ENCODE results near the gene TOR1B. TPM values are rescaled to one million over a fixed set of nuclear protein-coding genes. Genes with fewer than 3 reads are reported as not detected.
A peak's percentile ranks its signal among the peaks of the same experiment; 100 is the strongest.

The TOR1B gene
- total RNA-seq, 4 donors from 2014 or later, result 17.5 to 55.4 (median 33.8) TPM

DNA sequence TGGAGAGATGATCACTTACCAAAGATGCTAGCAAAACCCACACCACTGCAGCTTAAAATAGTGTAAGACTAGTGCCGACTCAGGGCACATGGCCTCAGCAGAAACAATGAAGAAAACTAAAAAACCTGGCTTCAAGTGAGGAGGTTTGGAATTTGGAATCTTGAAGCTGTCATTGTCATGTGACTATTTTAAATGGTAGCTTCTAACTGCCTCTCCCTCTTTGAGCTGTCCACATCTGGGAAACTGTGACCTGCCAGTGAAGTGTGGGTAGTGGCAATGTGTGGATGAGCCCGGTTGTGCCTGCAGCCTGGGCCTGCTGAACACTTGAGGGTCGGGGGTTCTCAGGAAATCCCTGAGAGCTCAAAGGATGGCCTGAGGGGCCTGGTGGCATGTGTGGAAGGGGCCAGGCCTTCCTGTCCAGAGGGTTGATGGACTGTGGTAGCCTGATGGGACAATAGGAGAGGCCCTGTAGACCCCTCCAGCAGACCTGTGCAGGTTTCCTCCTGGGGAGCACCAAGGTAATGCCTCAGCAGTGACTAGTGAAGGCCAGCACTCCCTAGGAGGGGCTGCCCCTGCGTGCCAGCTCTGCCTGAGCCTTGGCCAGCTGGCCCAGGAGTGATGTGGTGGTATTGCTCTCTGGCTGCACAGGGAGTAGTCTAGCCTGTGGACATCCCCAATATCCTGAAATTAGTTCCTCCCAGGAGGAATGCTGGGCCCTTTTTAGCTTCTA, 45.9 kb downstream of the TOR1B start:
- Histone ChIP-seq H3K4me1 (peaks cover 0 to 62% (median 4%) of the 10 kb centered on the region in 3 donors), H3K36me3 (peaks cover 0 to 44% of the 10 kb centered on the region in 2 donors), H3K27me3 (no peaks in the 10 kb centered on the region), H3K9me3 (no peaks in the 10 kb centered on the region), H3K4me3 (no peak overlapping the region), H3K27ac (peak overlapping the region in 3 of 4 donors; percentile 31 to 80 (median 75))
- no peak for TF ChIP-seq EP300 (IDR thresholded peaks at IDR 0.05)
- no peak for TF ChIP-seq POLR2A (IDR thresholded peaks at IDR 0.05)
- no peak for TF ChIP-seq POLR2AphosphoS5 (IDR thresholded peaks at IDR 0.05)
- no peak for TF ChIP-seq CTCF (IDR thresholded peaks at IDR 0.05)
- ATAC-seq, result no peak
- 68 to 100% methylated on average over 1 to 2 of the region's 4 CpGs for WGBS, 2 donors (ENCODE audit: low coverage in 1 of 2)

DNA sequence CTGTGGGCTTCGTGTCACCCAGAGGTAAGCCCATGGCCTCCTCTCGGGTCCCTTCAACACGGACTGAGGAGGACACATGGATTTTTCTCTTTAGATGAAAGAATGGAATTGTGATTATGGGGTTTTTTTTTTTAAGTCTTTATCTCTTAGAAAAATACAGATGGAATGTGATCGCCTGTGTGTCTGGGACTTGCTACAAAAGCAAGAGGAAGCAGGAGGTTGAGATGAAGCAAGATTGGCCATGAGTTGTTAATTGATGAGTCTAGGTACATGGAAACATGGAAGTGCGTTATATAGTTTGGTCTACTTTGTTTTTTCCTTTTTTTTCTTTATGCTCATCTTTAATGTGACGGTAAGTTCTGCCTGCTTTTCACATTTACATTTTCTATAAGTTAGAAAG, 46.9 kb downstream of the TOR1B start:
- TF ChIP-seq CTCF (IDR thresholded peaks at IDR 0.05), result no peak
- no peak for TF ChIP-seq POLR2A (IDR thresholded peaks at IDR 0.05)
- TF ChIP-seq POLR2AphosphoS5 (IDR thresholded peaks at IDR 0.05), result no peak
- no peaks in the 10 kb centered on the region for H3K27me3 ChIP-seq
- no peak for ATAC-seq
- H3K9me3 ChIP-seq, result no peaks in the 10 kb centered on the region
- peaks cover 0 to 62% (median 4%) of the 10 kb centered on the region in 3 donors for H3K4me1 ChIP-seq
- H3K4me3 ChIP-seq, result no peak overlapping the region
- H3K27ac ChIP-seq, result peak overlapping the region in 3 of 4 donors; percentile 75 to 84 (median 80)
- WGBS, 2 donors (ENCODE audit: low coverage in 1 of 2), result 75 to 87% methylated on average over 6 of the region's 6 CpGs
- H3K36me3 ChIP-seq, result peaks cover 0 to 54% of the 10 kb centered on the region in 2 donors

GRCh38 chr9:129850821-129851550, 48.0 kb downstream of the TOR1B start:
- peak; percentile 51 for ATAC-seq

GRCh38 chr9:129851821-129852220, 48.8 kb downstream of the TOR1B start:
- H3K4me1 ChIP-seq, result peaks cover 0 to 60% (median 4%) of the 10 kb centered on the region in 3 donors
- H3K9me3 ChIP-seq, result no peaks in the 10 kb centered on the region
- H3K27ac ChIP-seq, result peak overlapping the region in 3 of 4 donors; percentile 64 to 80 (median 75)
- H3K27me3 ChIP-seq, result no peaks in the 10 kb centered on the region
- H3K36me3 ChIP-seq, result peaks cover 0 to 71% of the 10 kb centered on the region in 2 donors
- WGBS, 2 donors (ENCODE audit: low coverage in 1 of 2), result 58 to 60% methylated on average over 1 to 5 of the region's 5 CpGs
- no peak for TF ChIP-seq POLR2A (IDR thresholded peaks at IDR 0.05)
- no peak for TF ChIP-seq EP300 (IDR thresholded peaks at IDR 0.05)
- TF ChIP-seq POLR2AphosphoS5 (IDR thresholded peaks at IDR 0.05), result no peak
- TF ChIP-seq CTCF (IDR thresholded peaks at IDR 0.05), result no peak
- no peak overlapping the region for H3K4me3 ChIP-seq
- no peak for ATAC-seq

More at GRCh38 chr9:129850821-129851550, 48.0 kb downstream of the TOR1B start:
- no peaks in the 10 kb centered on the region for H3K9me3 ChIP-seq
- H3K36me3 ChIP-seq, result peaks cover 0 to 63% of the 10 kb centered on the region in 2 donors
- peak overlapping the region; percentile 68 to 84 (median 78) for H3K27ac ChIP-seq
- H3K4me3 ChIP-seq, result no peak overlapping the region
- no peaks in the 10 kb centered on the region for H3K27me3 ChIP-seq
- H3K4me1 ChIP-seq, result peaks cover 0 to 62% (median 4%) of the 10 kb centered on the region in 3 donors
- TF ChIP-seq POLR2AphosphoS5 (IDR thresholded peaks at IDR 0.05) (peak; percentile 67), POLR2A (IDR thresholded peaks at IDR 0.05) (no peak)
- whole genome bisulfite sequencing, 2 donors (ENCODE audit: low coverage in 1 of 2), result 22 to 56% methylated on average over 2 to 3 of the region's 6 CpGs

DNA sequence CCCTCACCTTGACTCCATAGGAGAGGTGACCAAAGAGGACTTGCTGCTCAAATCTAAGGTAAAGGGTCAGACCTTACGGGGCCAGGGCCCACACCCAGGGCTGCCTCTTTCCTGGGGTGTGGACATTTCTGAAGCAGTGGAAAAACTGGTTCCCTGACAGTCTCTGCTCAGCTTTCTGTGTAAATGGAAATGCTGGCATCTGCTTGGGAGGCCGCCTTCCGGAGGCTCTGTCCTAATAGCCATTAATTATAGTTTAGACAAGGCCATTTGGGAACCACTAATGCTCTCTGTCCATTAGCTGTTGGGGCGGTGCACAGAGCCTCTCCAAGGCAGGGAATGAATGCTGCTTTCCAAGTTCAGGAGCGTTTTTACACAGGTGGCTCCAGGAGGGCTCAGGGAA, 49.6 kb downstream of the TOR1B start:
- Histone ChIP-seq H3K4me1 (peaks cover 0 to 57% (median 4%) of the 10 kb centered on the region in 3 donors), H3K27ac (peak overlapping the region in 3 of 4 donors; percentile 64 to 80 (median 75)), H3K9me3 (no peaks in the 10 kb centered on the region), H3K36me3 (peaks cover 0 to 79% of the 10 kb centered on the region in 2 donors), H3K27me3 (no peaks in the 10 kb centered on the region), H3K4me3 (no peak overlapping the region)
- peak; percentile 60 for TF ChIP-seq POLR2AphosphoS5 (IDR thresholded peaks at IDR 0.05)
- no peak for TF ChIP-seq EP300 (IDR thresholded peaks at IDR 0.05)
- no peak for ATAC-seq
- WGBS, 2 donors (ENCODE audit: low coverage in 1 of 2), result 45 to 47% methylated on average over 3 to 4 of the region's 5 CpGs

Measured in gastroesophageal sphincter (tissue), 4 donors.